AG20443 (cell line): ENCODE results near the gene NRIP2.
A peak's percentile ranks its signal among the peaks of the same experiment; 100 is the strongest.

Source experiments
- DNase-seq: peaks from one replicate; pipeline ENCODE4 v3.0.0; 2012; ENCODE audit warnings: low spot score, mixed read lengths

NRIP2 gene

DNA sequence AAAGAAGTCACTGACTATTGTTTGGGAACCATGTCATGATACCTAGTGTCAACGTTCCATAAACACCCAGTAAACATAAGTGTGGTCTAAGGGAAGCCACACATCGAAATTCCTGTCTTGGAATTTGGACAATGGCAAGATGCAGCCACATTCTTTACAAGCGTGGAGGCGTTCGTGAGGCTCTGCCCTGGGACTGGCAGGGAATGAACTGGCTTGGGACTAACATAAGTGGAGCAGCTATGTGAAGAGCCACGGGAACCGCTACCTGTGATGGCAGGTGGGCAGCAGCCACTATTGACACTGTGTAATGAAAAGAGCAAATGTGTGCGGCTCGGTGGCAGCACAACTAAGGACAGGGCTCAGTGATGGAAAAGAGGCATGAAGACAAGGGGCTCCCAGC, 10.0 kb upstream of the NRIP2 start:
- no peak for DNase-seq

GRCh38 chr12:2842948-2843347, 8.1 kb upstream of the NRIP2 start:
- no peak for DNase-seq

- no peak for DNase-seq
Measured at GRCh38 chr12:2841056-2841650, 6.3 kb upstream of the NRIP2 start.

GRCh38 chr12:2836574-2836973, 1.7 kb upstream of the NRIP2 start:
- DNase-seq = no peak

- DNase-seq = no peak
Measured at GRCh38 chr12:2835691-2836403, 1.0 kb upstream of the NRIP2 start.

- no peak for DNase-seq
Measured at GRCh38 chr12:2833810-2834209, 1.0 kb downstream of the NRIP2 start.

- no peak for DNase-seq
Measured at GRCh38 chr12:2833327-2833726, 1.5 kb downstream of the NRIP2 start.

DNA sequence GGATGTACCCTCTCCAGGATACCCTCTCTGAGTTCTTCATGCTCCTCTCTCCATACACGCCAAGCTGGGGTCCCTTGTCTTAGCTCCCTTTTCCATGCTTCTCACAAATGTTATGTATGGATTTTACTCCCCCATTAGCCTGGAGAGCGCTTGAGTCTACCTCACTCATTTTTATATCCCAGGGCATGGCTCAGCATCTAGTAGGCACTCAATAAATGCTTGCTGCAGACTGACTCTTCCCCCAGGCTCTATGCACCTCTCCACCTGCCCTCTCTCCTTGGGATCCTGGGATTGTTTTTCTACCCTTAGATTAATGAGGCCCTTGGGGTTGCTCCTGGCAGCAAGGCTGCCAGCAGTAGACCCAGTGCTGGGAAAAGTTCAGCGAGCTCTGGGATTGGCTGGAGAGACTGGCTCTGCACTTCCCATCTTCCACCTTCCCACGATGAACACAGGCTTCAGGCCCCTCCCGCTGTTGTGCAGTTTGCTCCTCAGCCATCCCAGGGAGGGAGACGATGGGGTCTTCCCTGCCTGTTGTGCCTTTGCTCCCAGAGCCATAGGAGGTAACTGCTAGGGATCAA, 2.2 kb downstream of the NRIP2 start:
- no peak for DNase-seq

DNA sequence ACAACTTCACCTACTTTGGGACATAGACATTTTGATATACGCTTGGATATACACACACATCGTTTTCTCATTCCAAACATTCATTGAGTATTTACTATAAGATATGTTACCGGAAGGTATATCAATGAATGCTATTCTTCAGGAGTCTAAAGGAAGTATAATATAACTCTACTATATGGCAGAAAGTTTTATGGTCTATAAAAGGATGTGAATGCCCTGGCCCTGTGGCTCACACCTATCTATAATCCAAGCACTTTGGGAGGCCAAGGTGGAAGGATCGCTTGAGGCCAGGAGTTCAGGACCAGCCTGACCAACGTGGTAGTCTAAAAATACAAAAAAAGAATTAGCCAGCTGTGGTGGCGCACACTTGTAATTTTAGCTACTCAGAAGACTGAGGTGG, 5.6 kb downstream of the NRIP2 start:
- DNase-seq = no peak

- DNase-seq = no peak
Measured at GRCh38 chr12:2826721-2827515, 7.9 kb downstream of the NRIP2 start.

- DNase-seq = no peak
Measured at GRCh38 chr12:2826036-2826435, 8.8 kb downstream of the NRIP2 start.

- no peak for DNase-seq
Measured at GRCh38 chr12:2825132-2825531, 9.7 kb downstream of the NRIP2 start.

GRCh38 chr12:2824541-2824940, 10.3 kb downstream of the NRIP2 start:
- no peak for DNase-seq

DNA sequence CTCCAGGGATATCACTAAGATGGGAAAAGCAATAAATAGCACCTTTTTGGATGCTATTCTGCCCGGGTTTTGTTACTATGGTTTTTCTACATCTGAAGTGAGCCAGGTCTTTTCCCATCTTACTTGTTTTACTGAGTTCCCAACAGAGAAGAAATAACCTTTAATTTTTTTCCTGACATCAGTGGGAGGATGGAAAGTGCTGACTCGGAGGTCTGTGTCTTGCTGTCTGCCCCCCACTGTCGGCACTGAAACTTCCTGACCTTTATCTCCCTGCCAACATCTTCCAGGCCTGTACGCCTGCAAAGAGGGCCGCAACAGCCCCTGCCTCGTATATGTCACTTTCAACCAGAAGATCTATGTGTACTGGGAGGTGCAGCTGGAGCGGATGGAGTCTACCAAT, 11.4 kb downstream of the NRIP2 start:
- no peak for DNase-seq

DNA sequence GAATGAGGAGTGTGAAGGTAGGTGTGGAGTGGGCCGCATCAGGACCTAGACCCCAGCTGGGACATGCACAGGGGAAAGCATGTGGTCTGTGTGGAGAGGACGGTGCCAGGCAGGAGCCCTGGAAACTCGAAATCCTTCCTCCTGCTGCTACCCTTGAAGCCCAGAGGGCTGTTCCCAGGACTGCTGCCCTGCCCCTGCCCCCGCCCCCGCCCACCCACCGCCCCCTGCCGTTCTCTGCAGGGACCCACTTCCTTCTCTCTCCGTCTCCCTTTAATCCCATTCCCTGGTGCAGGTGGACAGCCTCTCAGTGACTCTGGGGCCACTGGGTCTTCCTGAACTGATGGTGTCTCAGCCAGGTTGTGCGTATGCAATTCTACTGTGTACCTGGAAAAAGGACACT, 14.4 kb downstream of the NRIP2 start:
- DNase-seq = no peak

DNA sequence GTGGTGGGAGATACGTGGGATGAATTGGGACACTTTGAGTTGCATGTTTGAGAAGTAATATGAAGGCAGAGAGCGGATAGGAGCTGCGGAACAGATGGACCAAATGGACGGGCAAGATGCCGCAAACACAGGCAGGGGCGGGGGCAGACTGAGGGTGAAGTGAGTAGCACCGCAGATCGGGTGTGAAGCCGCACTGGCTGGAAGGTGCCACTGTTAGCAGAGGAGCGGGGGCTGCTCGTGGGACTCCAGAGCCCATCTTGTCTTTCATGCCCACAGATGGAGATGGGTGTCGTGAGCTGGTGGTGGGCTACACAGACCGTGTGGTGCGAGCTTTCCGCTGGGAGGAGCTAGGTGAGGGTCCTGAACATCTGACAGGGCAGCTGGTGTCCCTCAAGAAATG, 15.0 kb downstream of the NRIP2 start:
- no peak for DNase-seq

- peak; percentile 76 for DNase-seq
Measured at GRCh38 chr12:2813214-2814185, 21.3 kb downstream of the NRIP2 start.

GRCh38 chr12:2812290-2813213, 22.3 kb downstream of the NRIP2 start, which contains the start of gene ITFG2:
Gene ITFG2, plus strand, starts transcription at chr12:2812668. Its CDS starts 93 bp downstream, at chr12:2812761.
- DNase-seq = peak; percentile 96

- DNase-seq = no peak
Measured at GRCh38 chr12:2811801-2812200, 23.0 kb downstream of the NRIP2 start.

- no peak for DNase-seq
Measured at GRCh38 chr12:2806700-2807099, 28.1 kb downstream of the NRIP2 start.
